Neuronal stem cell (in vitro differentiated cells): Measurements from ENCODE around the gene ZNF878. TPM values are rescaled to one million over a fixed set of nuclear protein-coding genes. Genes with fewer than 3 reads are reported as not detected.

Source experiments
- DNase-seq: peaks from one replicate; pipeline ENCODE4 v3.0.0-alpha.2; 2013; ENCODE audit warnings: low spot score
- H2AFZ ChIP-seq: one replicate; pipeline ENCODE4 v1.6.1; 2013; ENCODE audit warnings: mild to moderate bottlenecking, low read length, inconsistent platforms
- H2AK5ac ChIP-seq: 2 replicates; pipeline ENCODE4 v1.6.1; 2013; ENCODE audit warnings: low read depth, mild to moderate bottlenecking, inconsistent platforms, low read length, moderate library complexity, mixed read lengths
- H2BK120ac ChIP-seq: 2 replicates; pipeline ENCODE4 v1.6.1; 2013; ENCODE audit warnings: low read depth, mild to moderate bottlenecking, inconsistent platforms, low read length, moderate library complexity, mixed read lengths
- H2BK12ac ChIP-seq: one replicate; pipeline ENCODE4 v1.6.1; 2013; ENCODE audit warnings: low read length, inconsistent platforms
- H2BK15ac ChIP-seq: 2 replicates; pipeline ENCODE4 v1.6.1; 2013; ENCODE audit warnings: mild to moderate bottlenecking, low read length, inconsistent platforms, mixed read lengths
- H2BK5ac ChIP-seq: one replicate; pipeline ENCODE4 v1.6.1; 2013; ENCODE audit warnings: inconsistent platforms, mild to moderate bottlenecking, low read length, moderate library complexity
- H3K14ac ChIP-seq: one replicate; pipeline ENCODE4 v1.6.1; 2013; ENCODE audit warnings: low read length, inconsistent platforms
- H3K18ac ChIP-seq: 2 replicates; pipeline ENCODE4 v1.6.1; 2013; ENCODE audit warnings: low read length, inconsistent platforms
- H3K23ac ChIP-seq: 2 replicates; pipeline ENCODE4 v1.6.1; 2013; ENCODE audit warnings: low read depth, mild to moderate bottlenecking, mixed read lengths, low read length, inconsistent platforms; ENCODE audit not compliant: poor library complexity
- H3K27ac ChIP-seq: replicated peaks from 3 replicates; pipeline ENCODE4 v1.5.1; 2013; ENCODE audit warnings: low read length, inconsistent platforms
- H3K27me3 ChIP-seq, 3 experiments: 2 replicates each; pipeline ENCODE4 v1.6.1; 2013; ENCODE audit warnings: low read length in 3 of 3, mild to moderate bottlenecking in 2 of 3, inconsistent platforms in 1 of 3, low read depth in 1 of 3, mixed read lengths in 1 of 3, moderate library complexity in 1 of 3; ENCODE audit not compliant: control insufficient read depth in 3 of 3, insufficient read depth in 3 of 3
- H3K36me3 ChIP-seq, 2 donors: replicated peaks in 1 of 2; 2 replicates each; pipeline ENCODE4 v1.6.1; 2013; ENCODE audit warnings: low read length in 2 of 2; ENCODE audit not compliant: control insufficient read depth in 2 of 2, insufficient read depth in 2 of 2
- H3K4ac ChIP-seq: 2 replicates; pipeline ENCODE4 v1.6.1; 2013; ENCODE audit warnings: inconsistent platforms, mild to moderate bottlenecking, low read length, moderate library complexity
- H3K4me1 ChIP-seq, 2 donors: 1 replicate in 1 of 2; 2 replicates in 1 of 2; pipeline ENCODE4 v1.6.1; 2013; ENCODE audit warnings: low read length in 2 of 2, low read depth in 1 of 2; ENCODE audit not compliant: control insufficient read depth in 2 of 2, insufficient read depth in 1 of 2
- H3K4me2 ChIP-seq: one replicate; pipeline ENCODE4 v1.6.1; 2013; ENCODE audit warnings: mild to moderate bottlenecking, low read length, inconsistent platforms; ENCODE audit not compliant: insufficient read depth, poor library complexity, severe bottlenecking
- H3K4me3 ChIP-seq, 2 donors: 2 replicates each; pipeline ENCODE4 v1.5.1; 2013; ENCODE audit warnings: low read length in 2 of 2, mild to moderate bottlenecking in 2 of 2, inconsistent platforms in 1 of 2, moderate library complexity in 1 of 2
- H3K79me1 ChIP-seq: one replicate; pipeline ENCODE4 v1.6.1; 2013; ENCODE audit warnings: low read depth, mild to moderate bottlenecking, inconsistent platforms, low read length, moderate library complexity
- H3K9ac ChIP-seq: one replicate; pipeline ENCODE4 v1.6.1; 2013; ENCODE audit warnings: mild to moderate bottlenecking, low read depth, low read length, inconsistent platforms; ENCODE audit not compliant: poor library complexity
- H3K9me3 ChIP-seq, 2 donors: replicated peaks in 1 of 2; 2 replicates each; pipeline versions ENCODE3 to v1.6.1; 2013; ENCODE audit warnings: low read length in 2 of 2, mild to moderate bottlenecking in 2 of 2, inconsistent platforms in 1 of 2, low read depth in 1 of 2, mixed read lengths in 1 of 2, moderate library complexity in 1 of 2; ENCODE audit not compliant: control insufficient read depth in 2 of 2, insufficient read depth in 1 of 2
- H4K8ac ChIP-seq: one replicate; pipeline ENCODE4 v1.6.1; 2013; ENCODE audit warnings: low read depth, mild to moderate bottlenecking, inconsistent platforms, low read length, moderate library complexity
- H4K91ac ChIP-seq: one replicate; pipeline ENCODE4 v1.6.1; 2013; ENCODE audit warnings: low read length, low read depth, mild to moderate bottlenecking, inconsistent platforms; ENCODE audit not compliant: poor library complexity
- WGBS, 2 donors: extraction: QIAGEN DNeasy Blood & Tissue Kit; methylation state at CpG; one replicate each; pipeline ENCODE4 v1.1.7; 2013; ENCODE audit warnings: missing lambda C conversion rate in 2 of 2, mixed read lengths in 1 of 2; ENCODE audit not compliant: insufficient read length in 2 of 2, insufficient replicate concordance in 1 of 2; ENCODE audit errors: extremely low coverage in 2 of 2; 5-methylcytosine and 5-hydroxymethylcytosine counted together
- polyA plus RNA-seq, 2 experiments: library from polyadenylated mRNA; stranded (reverse); fragments of 200-250 nt; gene quantifications; one replicate each; pipeline ENCODE4 v1.2.3, GENCODE V29; 2013

ZNF878 gene
- polyA plus RNA-seq (2013, experiment 1 of 2) = 0.57 TPM
- polyA plus RNA-seq (2013, experiment 2 of 2) = 0.42 TPM

- Histone ChIP-seq H3K14ac (peak within 1 kb of the TSS; percentile 82), H3K4me1 (peaks cover 0 to 5% of the 10 kb centered on the region in 2 donors), H3K4me2 (peak within 1 kb of the TSS; percentile 93), H2BK12ac (no peak within 1 kb of the TSS), H2AFZ (peak within 1 kb of the TSS; percentile 91), H2BK120ac (no peak within 1 kb of the TSS), H3K27me3 (no peaks in the 10 kb centered on the region), H3K18ac (peak within 1 kb of the TSS; percentile 99), H3K36me3 (no peaks in the 10 kb centered on the region), H2BK15ac (peak within 1 kb of the TSS; percentile 67), H4K8ac (no peak within 1 kb of the TSS), H3K27ac (peak within 1 kb of the TSS; percentile 95), H2AK5ac (no peak within 1 kb of the TSS), H3K79me1 (no peaks in the 10 kb centered on the region), H3K9ac (peak within 1 kb of the TSS; percentile 88), H3K23ac (peak within 1 kb of the TSS; percentile 96), H3K4me3 (peak within 1 kb of the TSS; percentile 60 to 87), H4K91ac (no peak within 1 kb of the TSS), H3K4ac (no peak within 1 kb of the TSS), H3K9me3 (peaks cover 2 to 23% of the 10 kb centered on the region in 2 donors), H2BK5ac (no peak within 1 kb of the TSS)
- no CpG with 5 or more reads among the region's 46 CpGs for WGBS, 2 donors
- peak; percentile 93 for DNase-seq
Observed at GRCh38 chr19:12052497-12053169, at the start of gene ZNF878. Gene ZNF878, minus strand, starts transcription at chr19:12052961. Its CDS starts 160 bp downstream, at chr19:12052801.

- Histone ChIP-seq H3K9me3 (peaks cover 9 to 58% of the 10 kb centered on the region in 2 donors), H2BK12ac (no peak overlapping the region), H3K27me3 (no peaks in the 10 kb centered on the region), H3K4me1 (no peaks in the 10 kb centered on the region), H4K8ac (no peak overlapping the region), H3K18ac (no peak overlapping the region), H3K27ac (no peak overlapping the region), H3K9ac (no peak overlapping the region), H3K4me2 (no peak overlapping the region), H3K4ac (no peak overlapping the region), H2BK120ac (no peak overlapping the region), H4K91ac (no peak overlapping the region), H2BK15ac (no peak overlapping the region), H3K14ac (no peak overlapping the region), H3K79me1 (peaks cover 1% of the 10 kb centered on the region), H3K36me3 (peaks cover 11 to 50% of the 10 kb centered on the region in 2 donors), H3K4me3 (no peak overlapping the region), H2BK5ac (no peak overlapping the region), H3K23ac (no peak overlapping the region), H2AK5ac (no peak overlapping the region), H2AFZ (no peak overlapping the region)
- no CpG with 5 or more reads among the region's 9 CpGs for WGBS, 2 donors
- DNase-seq = no peak
Observed at GRCh38 chr19:12098040-12098439, 45.3 kb upstream of the ZNF878 start.

- WGBS, 2 donors = no CpG with 5 or more reads among the region's 4 CpGs
- no peak for DNase-seq
- Histone ChIP-seq H2AK5ac (no peak overlapping the region), H3K4me1 (no peaks in the 10 kb centered on the region), H2BK12ac (no peak overlapping the region), H3K27me3 (no peaks in the 10 kb centered on the region), H3K9me3 (peaks cover 12 to 58% of the 10 kb centered on the region in 2 donors), H2BK5ac (no peak overlapping the region), H4K8ac (no peak overlapping the region), H3K79me1 (peaks cover 2% of the 10 kb centered on the region), H3K27ac (no peak overlapping the region), H3K4ac (no peak overlapping the region), H4K91ac (no peak overlapping the region), H3K23ac (no peak overlapping the region), H2AFZ (no peak overlapping the region), H3K36me3 (peaks cover 11 to 47% of the 10 kb centered on the region in 2 donors), H3K14ac (no peak overlapping the region), H2BK15ac (no peak overlapping the region), H3K4me2 (no peak overlapping the region), H3K4me3 (no peak overlapping the region), H2BK120ac (no peak overlapping the region), H3K9ac (no peak overlapping the region), H3K18ac (no peak overlapping the region)
Observed at GRCh38 chr19:12095111-12095790, 42.5 kb upstream of the ZNF878 start.

GRCh38 chr19:12093777-12094176, 41.0 kb upstream of the ZNF878 start:
- Histone ChIP-seq H2BK120ac (no peak overlapping the region), H2BK15ac (no peak overlapping the region), H4K91ac (no peak overlapping the region), H3K23ac (no peak overlapping the region), H3K4me2 (no peak overlapping the region), H3K9me3 (peaks cover 12 to 59% of the 10 kb centered on the region in 2 donors), H3K4me3 (no peak overlapping the region), H3K27me3 (no peaks in the 10 kb centered on the region), H2BK5ac (no peak overlapping the region), H2AFZ (no peak overlapping the region), H3K18ac (no peak overlapping the region), H2BK12ac (no peak overlapping the region), H3K14ac (no peak overlapping the region), H2AK5ac (no peak overlapping the region), H3K27ac (no peak overlapping the region), H3K4ac (no peak overlapping the region), H3K9ac (no peak overlapping the region), H3K79me1 (peaks cover 2% of the 10 kb centered on the region), H3K4me1 (no peaks in the 10 kb centered on the region), H4K8ac (no peak overlapping the region), H3K36me3 (peaks cover 11 to 42% of the 10 kb centered on the region in 2 donors)
- no CpG with 5 or more reads among the region's 3 CpGs for WGBS, 2 donors
- DNase-seq = no peak
